NB4 (cell line): Measurements from ENCODE around the gene CECR2.

Source experiments
- CTCF ChIP-seq: IDR thresholded peaks from one replicate; pipeline ENCODE4 v1.5.1; 2012; ENCODE audit warnings: low read depth, low read length
- MAX ChIP-seq: IDR thresholded peaks from 2 replicates; pipeline ENCODE4 v1.6.1; 2011; ENCODE audit warnings: low read depth, low read length
- MYC ChIP-seq: IDR thresholded peaks from 2 replicates; pipeline ENCODE4 v1.6.1; 2011; ENCODE audit warnings: low read depth, low read length
- POLR2A ChIP-seq: IDR thresholded peaks from 2 replicates; pipeline ENCODE4 v1.6.1; 2011; ENCODE audit warnings: mild to moderate bottlenecking; ENCODE audit not compliant: insufficient read length; ENCODE audit errors: extremely low read depth

- no peak for TF ChIP-seq POLR2A
- no peak for TF ChIP-seq CTCF
- TF ChIP-seq MYC, result no peak
- no peak for TF ChIP-seq MAX
Observed at GRCh38 chr22:17508110-17508509, 138.8 kb downstream of the CECR2 start.
